Left colon (tissue), 2 donors: ENCODE data around the gene CPA4. TPM values are rescaled to one million over a fixed set of nuclear protein-coding genes. Genes with fewer than 3 reads are reported as not detected.

Source experiments
- ATAC-seq: fragments of 200-7000 bp; cut with Tn5 transposase; one replicate; pipeline ENCODE4 v1.9.1; 2020; ENCODE audit warnings: mild to moderate bottlenecking, moderate library complexity
- DNase-seq, 2 donors: peaks; one replicate each; pipeline ENCODE4 v3.0.0-alpha.2; 2020
- intact Hi-C, 2 donors: fragments of 100-400 bp; cut with DNase I in 1 of 2; cut with micrococcal nuclease in 1 of 2; formaldehyde crosslinking; loops; one replicate each; pipeline versions ENCODE4 v1.11.2 to v1.14.0; 2022; cut with DNase I, micrococcal nuclease
- total RNA-seq, 2 donors: library from RNA; stranded (reverse); fragmentation: NEBNext Ultra II Directional; extraction: Animal tissue kit (Norgen Biotek cat#: 25700); gene quantifications; one replicate each; pipeline ENCODE4 v1.2.1, GENCODE V29; 2021
- donor health status: DM: no; HTN: no; CAD: no.
- donor health status: DM: yes; HTN: yes; CAD: no.

CPA4 gene
- total RNA-seq, 2 donors from 2014 or later: not detected

GRCh38 chr7:130332259-130333053 is 39.5 kb downstream of the CPA4 start:
- no peak for DNase-seq
- intact Hi-C loops: no loop called here
- no peak for ATAC-seq

GRCh38 chr7:130333832-130334231 is 40.9 kb downstream of the CPA4 start:
- intact Hi-C loops: no loop called here
- DNase-seq (no peak), ATAC-seq (no peak)

- intact Hi-C loops: no loop called here
- ATAC-seq: no peak
- DNase-seq: no peak
Observed at GRCh38 chr7:130334274-130334673, 41.3 kb downstream of the CPA4 start.

- intact Hi-C loops: no loop called here
- ATAC-seq (no peak), DNase-seq (no peak)
Observed at GRCh38 chr7:130337410-130337971, 44.5 kb downstream of the CPA4 start.

GRCh38 chr7:130338233-130338632 is 45.3 kb downstream of the CPA4 start:
- no peak for ATAC-seq
- DNase-seq: no peak
- intact Hi-C loops: no loop called here

GRCh38 chr7:130341882-130342281 is 48.9 kb downstream of the CPA4 start:
- DNase-seq (no peak), ATAC-seq (no peak)
- intact Hi-C loops: no loop called here

GRCh38 chr7:130342701-130343380 is 49.9 kb downstream of the CPA4 start:
- intact Hi-C loops: no loop called here
- no peak for ATAC-seq

GRCh38 chr7:130344271-130344866 is 51.4 kb downstream of the CPA4 start, which contains the start of gene CPA5:
Gene CPA5 (plus strand): TSS chr7:130344816. CDS start chr7:130346486, 1,670 bp downstream.
- intact Hi-C loops: no loop called here
- ATAC-seq (no peak), DNase-seq (no peak)

More at GRCh38 chr7:130342701-130343380, 49.9 kb downstream of the CPA4 start:
- no peak for DNase-seq

- ATAC-seq (no peak), DNase-seq (no peak)
- intact Hi-C loops: no loop called here
Observed at GRCh38 chr7:130345136-130345535, 52.2 kb downstream of the CPA4 start.

- ATAC-seq (no peak), DNase-seq (no peak)
- intact Hi-C loops: no loop called here
Observed at GRCh38 chr7:130345725-130346124, 52.8 kb downstream of the CPA4 start.

- DNase-seq: no peak
- no peak for ATAC-seq
- intact Hi-C loops: no loop called here
Observed at GRCh38 chr7:130346177-130346905, 53.4 kb downstream of the CPA4 start.

- ATAC-seq (no peak), DNase-seq (no peak)
- intact Hi-C loops: no loop called here
Observed at GRCh38 chr7:130346941-130347340, 54.0 kb downstream of the CPA4 start.

- intact Hi-C loops: no loop called here
- DNase-seq (no peak), ATAC-seq (no peak)
Observed at GRCh38 chr7:130349911-130350782, 57.2 kb downstream of the CPA4 start.

GRCh38 chr7:130350945-130351790 is 58.2 kb downstream of the CPA4 start:
- ATAC-seq (no peak), DNase-seq (no peak)
- intact Hi-C loops: no loop called here

GRCh38 chr7:130351791-130352090 is 58.8 kb downstream of the CPA4 start:
- DNase-seq (no peak), ATAC-seq (no peak)
- intact Hi-C loops: no loop called here

- DNase-seq: no peak
- ATAC-seq: no peak
- intact Hi-C loops: no loop called here
Observed at GRCh38 chr7:130352194-130353074, 59.5 kb downstream of the CPA4 start.
